Neural cell (in vitro differentiated cells): ENCODE data around the gene MAGEA4. TPM values are rescaled to one million over a fixed set of nuclear protein-coding genes. Genes with fewer than 3 reads are reported as not detected.

ENCODE experiments used
- H2AFZ ChIP-seq: fragments of 200-600, 300-800 bp; sonication (generic), shearing (Covaris generic); 2 replicates; pipeline ENCODE4 v1.6.0; 2014; ENCODE audit warnings: low read depth, mild to moderate bottlenecking, antibody characterized with exemption, low read length, moderate library complexity
- H3F3A ChIP-seq: fragments of 200-600 bp; shearing (Covaris generic); 2 replicates; pipeline ENCODE4 v1.6.1; 2016; ENCODE audit warnings: mild to moderate bottlenecking, moderate library complexity, mixed read lengths, antibody characterized with exemption, low read length; ENCODE audit not compliant: insufficient read depth, poor library complexity, severe bottlenecking
- H3K27ac ChIP-seq: fragments of 200-600, 300-800 bp; sonication (generic), shearing (Covaris generic); 2 replicates; pipeline ENCODE4 v1.5.1; 2014; ENCODE audit warnings: mild to moderate bottlenecking, low read length, moderate library complexity
- H3K27me3 ChIP-seq: fragments of 300-800, 200-600 bp; sonication (generic), shearing (Covaris generic); 2 replicates; pipeline ENCODE4 v1.6.0; 2014; ENCODE audit warnings: mild to moderate bottlenecking, low read depth, low read length, moderate library complexity; ENCODE audit not compliant: insufficient read depth
- H3K36me3 ChIP-seq: fragments of 300-800, 200-600 bp; sonication (generic), shearing (Covaris generic); 2 replicates; pipeline ENCODE4 v1.5.1; 2014; ENCODE audit warnings: mild to moderate bottlenecking, antibody characterized with exemption, low read length, moderate library complexity; ENCODE audit not compliant: insufficient read depth
- H3K4me2 ChIP-seq: fragments of 300-800, 200-600 bp; sonication (generic), shearing (Covaris generic); 2 replicates; pipeline ENCODE4 v1.6.0; 2014; ENCODE audit warnings: mild to moderate bottlenecking, low read length
- H3K4me3 ChIP-seq: fragments of 300-800, 200-600 bp; sonication (generic), shearing (Covaris generic); 2 replicates; pipeline ENCODE4 v1.5.1; 2014; ENCODE audit warnings: mild to moderate bottlenecking, low read length, moderate library complexity
- H3K79me2 ChIP-seq: fragments of 200-600 bp; shearing (Covaris generic); replicated peaks from 2 replicates; pipeline ENCODE4 v1.6.0; 2014; ENCODE audit warnings: mild to moderate bottlenecking, low read length, moderate library complexity; ENCODE audit not compliant: insufficient read depth
- H3K9ac ChIP-seq: fragments of 300-800, 200-600 bp; sonication (generic), shearing (Covaris generic); 2 replicates; pipeline ENCODE4 v1.6.1; 2016; ENCODE audit warnings: mild to moderate bottlenecking, low read length, mixed read lengths
- H3K9me2 ChIP-seq: fragments of 200-600 bp; shearing (Covaris generic); 2 replicates; pipeline ENCODE4 v1.6.1; 2016; ENCODE audit warnings: mild to moderate bottlenecking, low read length, mixed read lengths; ENCODE audit not compliant: insufficient read depth
- H3K9me3 ChIP-seq: fragments of 200-600, 300-800 bp; sonication (generic), shearing (Covaris generic); 2 replicates; pipeline ENCODE4 v1.6.1; 2016; ENCODE audit warnings: mild to moderate bottlenecking, mixed run types, low read length, moderate library complexity, mixed read lengths
- H4K20me1 ChIP-seq: fragments of 200-600 bp; shearing (Covaris generic); 2 replicates; pipeline ENCODE4 v1.6.1; 2016; ENCODE audit warnings: mild to moderate bottlenecking, mixed run types; ENCODE audit not compliant: insufficient read depth
- EP300 ChIP-seq: fragments of 450-650 bp; conservative IDR thresholded peaks from 2 replicates; pipeline ENCODE4 v1.6.1; 2014; ENCODE audit warnings: antibody characterized with exemption, mild to moderate bottlenecking, moderate library complexity; ENCODE audit not compliant: poor library complexity, severe bottlenecking
- EZH2 ChIP-seq: fragments of 200-600, 300-800 bp; shearing (Covaris generic), sonication (generic); IDR thresholded peaks from 2 replicates; pipeline ENCODE4 v1.6.1; 2014; ENCODE audit warnings: antibody characterized with exemption, low read length, borderline replicate concordance, mild to moderate bottlenecking; ENCODE audit not compliant: insufficient read depth, poor library complexity, severe bottlenecking
- MXI1 ChIP-seq: fragments of 450-650 bp; conservative IDR thresholded peaks from 2 replicates; pipeline ENCODE4 v1.6.1; 2014; ENCODE audit warnings: antibody characterized with exemption, mild to moderate bottlenecking; ENCODE audit not compliant: poor library complexity, severe bottlenecking
- POLR2AphosphoS5 ChIP-seq: IDR thresholded peaks from 2 replicates; pipeline ENCODE4 v1.6.1; 2012
- RAD21 ChIP-seq: fragments of 450-650 bp; conservative IDR thresholded peaks from 2 replicates; pipeline ENCODE4 v1.6.1; 2014; ENCODE audit warnings: antibody characterized with exemption, mild to moderate bottlenecking, moderate library complexity
- SMC3 ChIP-seq: fragments of 450-650 bp; conservative IDR thresholded peaks from 2 replicates; pipeline ENCODE4 v1.6.1; 2014; ENCODE audit warnings: antibody characterized with exemption, mild to moderate bottlenecking, moderate library complexity; ENCODE audit not compliant: poor library complexity
- TAF1 ChIP-seq: IDR thresholded peaks from 2 replicates; pipeline ENCODE4 v1.6.1; 2012; ENCODE audit warnings: low read depth
- polyA plus RNA-seq: library from polyadenylated mRNA; depleted of rRNA; stranded (reverse); fragments of >200 nt; gene quantifications from 2 replicates; pipeline ENCODE4 v1.2.3, GENCODE V29; 2014
- TF ChIP-seq, protein P1 (sequence below): fragments of 450-650 bp; IDR thresholded peaks from 2 replicates; pipeline ENCODE4 v1.5.1; 2014; ENCODE audit warnings: antibody characterized with exemption, mild to moderate bottlenecking, moderate library complexity; ENCODE audit not compliant: poor library complexity, severe bottlenecking
- TF ChIP-seq, protein P2 (sequence below): IDR thresholded peaks from 2 replicates; pipeline ENCODE4 v1.6.1; 2012; ENCODE audit warnings: borderline replicate concordance

Gene MAGEA4
- polyA plus RNA-seq, 1 donor from 2014 or later = not detected

DNA sequence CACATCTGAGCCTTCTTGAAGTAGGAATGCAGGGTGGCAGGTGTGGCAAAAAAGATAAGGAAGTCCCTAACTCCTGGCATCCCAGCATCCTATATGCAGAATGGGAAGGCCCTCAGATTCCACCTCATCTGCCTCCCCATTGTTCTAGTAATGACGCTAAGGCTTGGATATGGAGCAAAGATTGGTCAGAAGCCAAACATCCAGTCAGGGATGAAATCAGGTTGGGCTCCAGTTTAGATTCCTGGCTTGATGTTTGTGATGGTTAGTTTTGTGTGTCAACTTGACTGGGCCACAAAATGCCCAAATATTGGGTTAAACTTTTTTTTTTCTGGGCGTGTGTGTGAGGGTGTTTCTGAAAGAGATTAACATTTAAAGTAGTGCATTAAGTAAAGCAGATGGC is 39.6 kb upstream of the MAGEA4 start:
- Histone ChIP-seq H3K4me2 (no peak overlapping the region), H3K27ac (no peak overlapping the region), H3K36me3 (no peaks in the 10 kb centered on the region), H3K27me3 (no peaks in the 10 kb centered on the region), H3K79me2 (no peaks in the 10 kb centered on the region), H3K9me2 (no peaks in the 10 kb centered on the region), H3F3A (no peaks in the 10 kb centered on the region), H2AFZ (no peak overlapping the region), H3K4me3 (no peak overlapping the region), H3K9me3 (no peaks in the 10 kb centered on the region), H3K9ac (no peak overlapping the region), H4K20me1 (no peaks in the 10 kb centered on the region)
- no peak for TF ChIP-seq EP300
- TF ChIP-seq, protein P1, sequence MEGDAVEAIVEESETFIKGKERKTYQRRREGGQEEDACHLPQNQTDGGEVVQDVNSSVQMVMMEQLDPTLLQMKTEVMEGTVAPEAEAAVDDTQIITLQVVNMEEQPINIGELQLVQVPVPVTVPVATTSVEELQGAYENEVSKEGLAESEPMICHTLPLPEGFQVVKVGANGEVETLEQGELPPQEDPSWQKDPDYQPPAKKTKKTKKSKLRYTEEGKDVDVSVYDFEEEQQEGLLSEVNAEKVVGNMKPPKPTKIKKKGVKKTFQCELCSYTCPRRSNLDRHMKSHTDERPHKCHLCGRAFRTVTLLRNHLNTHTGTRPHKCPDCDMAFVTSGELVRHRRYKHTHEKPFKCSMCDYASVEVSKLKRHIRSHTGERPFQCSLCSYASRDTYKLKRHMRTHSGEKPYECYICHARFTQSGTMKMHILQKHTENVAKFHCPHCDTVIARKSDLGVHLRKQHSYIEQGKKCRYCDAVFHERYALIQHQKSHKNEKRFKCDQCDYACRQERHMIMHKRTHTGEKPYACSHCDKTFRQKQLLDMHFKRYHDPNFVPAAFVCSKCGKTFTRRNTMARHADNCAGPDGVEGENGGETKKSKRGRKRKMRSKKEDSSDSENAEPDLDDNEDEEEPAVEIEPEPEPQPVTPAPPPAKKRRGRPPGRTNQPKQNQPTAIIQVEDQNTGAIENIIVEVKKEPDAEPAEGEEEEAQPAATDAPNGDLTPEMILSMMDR = no peak
- no peak for TF ChIP-seq TAF1
- no peak for TF ChIP-seq MXI1
- TF ChIP-seq EZH2 = no peak
- no peak for TF ChIP-seq POLR2AphosphoS5
- TF ChIP-seq SMC3 = no peak
- no peak for TF ChIP-seq RAD21
- TF ChIP-seq, protein P2, sequence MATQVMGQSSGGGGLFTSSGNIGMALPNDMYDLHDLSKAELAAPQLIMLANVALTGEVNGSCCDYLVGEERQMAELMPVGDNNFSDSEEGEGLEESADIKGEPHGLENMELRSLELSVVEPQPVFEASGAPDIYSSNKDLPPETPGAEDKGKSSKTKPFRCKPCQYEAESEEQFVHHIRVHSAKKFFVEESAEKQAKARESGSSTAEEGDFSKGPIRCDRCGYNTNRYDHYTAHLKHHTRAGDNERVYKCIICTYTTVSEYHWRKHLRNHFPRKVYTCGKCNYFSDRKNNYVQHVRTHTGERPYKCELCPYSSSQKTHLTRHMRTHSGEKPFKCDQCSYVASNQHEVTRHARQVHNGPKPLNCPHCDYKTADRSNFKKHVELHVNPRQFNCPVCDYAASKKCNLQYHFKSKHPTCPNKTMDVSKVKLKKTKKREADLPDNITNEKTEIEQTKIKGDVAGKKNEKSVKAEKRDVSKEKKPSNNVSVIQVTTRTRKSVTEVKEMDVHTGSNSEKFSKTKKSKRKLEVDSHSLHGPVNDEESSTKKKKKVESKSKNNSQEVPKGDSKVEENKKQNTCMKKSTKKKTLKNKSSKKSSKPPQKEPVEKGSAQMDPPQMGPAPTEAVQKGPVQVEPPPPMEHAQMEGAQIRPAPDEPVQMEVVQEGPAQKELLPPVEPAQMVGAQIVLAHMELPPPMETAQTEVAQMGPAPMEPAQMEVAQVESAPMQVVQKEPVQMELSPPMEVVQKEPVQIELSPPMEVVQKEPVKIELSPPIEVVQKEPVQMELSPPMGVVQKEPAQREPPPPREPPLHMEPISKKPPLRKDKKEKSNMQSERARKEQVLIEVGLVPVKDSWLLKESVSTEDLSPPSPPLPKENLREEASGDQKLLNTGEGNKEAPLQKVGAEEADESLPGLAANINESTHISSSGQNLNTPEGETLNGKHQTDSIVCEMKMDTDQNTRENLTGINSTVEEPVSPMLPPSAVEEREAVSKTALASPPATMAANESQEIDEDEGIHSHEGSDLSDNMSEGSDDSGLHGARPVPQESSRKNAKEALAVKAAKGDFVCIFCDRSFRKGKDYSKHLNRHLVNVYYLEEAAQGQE = no peak

- no peak overlapping the region for H3K9ac ChIP-seq
- H3K9me2 ChIP-seq = no peaks in the 10 kb centered on the region
- no peak overlapping the region for H3K27ac ChIP-seq
- H3K36me3 ChIP-seq = no peaks in the 10 kb centered on the region
- H3K79me2 ChIP-seq = no peaks in the 10 kb centered on the region
- no peaks in the 10 kb centered on the region for H3F3A ChIP-seq
- TF ChIP-seq EZH2 = no peak
- TF ChIP-seq, protein P2 = no peak
- H3K9me3 ChIP-seq = no peaks in the 10 kb centered on the region
- H4K20me1 ChIP-seq = no peaks in the 10 kb centered on the region
- H3K4me3 ChIP-seq = no peak overlapping the region
- no peaks in the 10 kb centered on the region for H3K27me3 ChIP-seq
- no peak overlapping the region for H2AFZ ChIP-seq
- no peak overlapping the region for H3K4me2 ChIP-seq
Observed at GRCh38 chrX:151875270-151876026, 37.2 kb upstream of the MAGEA4 start.
